HL-60 (cell line): ENCODE results near the gene TOX2.

Experiments used
- DNase-seq, 2 experiments: peaks; one replicate each; pipeline ENCODE4 v3.0.0-alpha.2; 2010 to 2020; ENCODE audit warnings: low read depth in 1 of 2, low spot score in 1 of 2
- H3K27ac ChIP-seq: fragments of 250-450 bp; sonication (Bioruptor Pico); replicated peaks from 2 replicates; pipeline ENCODE4 v1.5.1; 2020; ENCODE audit warnings: mild to moderate bottlenecking, moderate library complexity
- H3K27me3 ChIP-seq: fragments of 250-450 bp; sonication (Bioruptor Pico); 2 replicates; pipeline ENCODE4 v1.5.1; 2021; ENCODE audit warnings: mild to moderate bottlenecking, moderate library complexity; ENCODE audit not compliant: insufficient read depth, poor library complexity, severe bottlenecking
- H3K4me3 ChIP-seq: replicated peaks from 2 replicates; pipeline ENCODE4 v1.5.1; 2011; ENCODE audit warnings: mild to moderate bottlenecking, control low read depth, low read length; ENCODE audit not compliant: insufficient read depth
- CTCF ChIP-seq: IDR thresholded peaks from one replicate; pipeline ENCODE4 v1.5.1; 2011; ENCODE audit warnings: low read length, control low read depth, inconsistent platforms; ENCODE audit not compliant: insufficient read depth
- GABPA ChIP-seq: IDR thresholded peaks from 2 replicates; pipeline ENCODE4 v1.6.1; 2012; ENCODE audit warnings: low read depth
- POLR2AphosphoS5 ChIP-seq: IDR thresholded peaks from 2 replicates; pipeline ENCODE4 v1.6.1; 2012; ENCODE audit warnings: low read depth
- REST ChIP-seq: IDR thresholded peaks from 2 replicates; pipeline ENCODE4 v1.6.1; 2012; ENCODE audit warnings: low read depth; ENCODE audit not compliant: insufficient replicate concordance
- SPI1 ChIP-seq: IDR thresholded peaks from 2 replicates; pipeline ENCODE4 v1.6.1; 2012; ENCODE audit warnings: low read depth, mild to moderate bottlenecking, borderline replicate concordance

TOX2 gene

GRCh38 chr20:43916073-43916880, 1.6 kb downstream of the TOX2 start:
- no peak overlapping the region for H3K27ac ChIP-seq

GRCh38 chr20:43916881-43917371, 2.3 kb downstream of the TOX2 start:
- Histone ChIP-seq H3K27me3 (peaks cover 38% of the 10 kb centered on the region), H3K4me3 (no peak overlapping the region), H3K27ac (no peak overlapping the region)
- DNase-seq = no peak
- TF ChIP-seq POLR2AphosphoS5 (no peak), SPI1 (no peak), GABPA (no peak), CTCF (no peak), REST (no peak)

More at GRCh38 chr20:43916073-43916880, 1.6 kb downstream of the TOX2 start:
- TF ChIP-seq REST (no peak), SPI1 (no peak), POLR2AphosphoS5 (no peak), GABPA (no peak), CTCF (no peak)
- DNase-seq = no peak
- Histone ChIP-seq H3K4me3 (no peak overlapping the region), H3K27me3 (peaks cover 38% of the 10 kb centered on the region)

- Histone ChIP-seq H3K27ac (no peak overlapping the region), H3K27me3 (peaks cover 38% of the 10 kb centered on the region), H3K4me3 (no peak overlapping the region)
- no peak for DNase-seq
- TF ChIP-seq GABPA = no peak
- no peak for TF ChIP-seq CTCF
- TF ChIP-seq REST = no peak
- no peak for TF ChIP-seq SPI1
- no peak for TF ChIP-seq POLR2AphosphoS5
Observed at GRCh38 chr20:43917380-43917779, 2.7 kb downstream of the TOX2 start.
